IMR-90 (cell line): Measurements from ENCODE around the gene KRABD2.

Experiments
- CTCF ChIP-seq: conservative IDR thresholded peaks from 2 replicates; pipeline ENCODE4 v1.5.1; 2012; ENCODE audit warnings: mild to moderate bottlenecking, low read depth, low read length, improper control_type of control experiment
- FOS ChIP-seq: fragments of 150-350 bp; IDR thresholded peaks from 2 replicates; pipeline ENCODE4 v1.6.1; 2016; ENCODE audit warnings: low read depth, low read length
- RAD21 ChIP-seq: IDR thresholded peaks from 2 replicates; pipeline ENCODE4 v1.6.1; 2012; ENCODE audit warnings: low read length, improper control_type of control experiment
- RCOR1 ChIP-seq: IDR thresholded peaks from 2 replicates; pipeline ENCODE4 v1.6.1; 2012; ENCODE audit warnings: mild to moderate bottlenecking, low read length, improper control_type of control experiment; ENCODE audit not compliant: insufficient replicate concordance
- RFX5 ChIP-seq: IDR thresholded peaks from 2 replicates; pipeline ENCODE4 v1.8.0; 2012; ENCODE audit warnings: low read depth, mild to moderate bottlenecking, low read length, moderate library complexity

DNA sequence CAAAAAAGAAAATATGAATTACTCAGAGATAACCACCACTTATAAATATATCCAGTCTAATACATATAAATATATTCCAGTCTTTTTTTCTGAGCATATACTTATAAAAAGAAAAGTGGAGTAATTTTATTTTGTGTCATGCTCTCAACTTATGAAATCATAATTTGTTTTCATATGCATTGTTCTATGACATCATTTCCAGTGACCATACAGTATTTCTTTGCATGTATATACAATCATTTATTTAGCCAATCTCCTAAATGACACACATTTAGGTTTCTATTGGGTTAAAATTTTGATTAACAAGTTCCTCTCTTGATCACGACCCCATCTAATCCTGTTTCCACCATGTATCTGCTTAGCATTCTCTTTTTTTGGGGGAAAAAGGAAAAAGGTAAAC is 42.8 kb upstream of the KRABD2 start:
- TF ChIP-seq CTCF: no peak
- no peak for TF ChIP-seq RAD21
- no peak for TF ChIP-seq RFX5
- TF ChIP-seq RCOR1: no peak
- no peak for TF ChIP-seq FOS
